PC-3 (cell line): ENCODE results near the gene SDK1.
"Not testable (repeated sequence)": the region's sequence is repeated elsewhere in the genome, so short reads cannot be mapped to it uniquely, and the experiment has no call there.

Experiments used
- EZH2 ChIP-seq: fragments of 300-600 bp; sonication (generic); IDR thresholded peaks from one replicate; pipeline ENCODE4 v1.6.1; 2017; ENCODE audit warnings: antibody characterized with exemption, mild to moderate bottlenecking, low read length; ENCODE audit not compliant: unreplicated experiment
- TF ChIP-seq, protein P1 (sequence below): fragments of 300-600 bp; sonication (generic); conservative IDR thresholded peaks from 2 replicates; pipeline ENCODE4 v1.5.1; 2017; ENCODE audit warnings: antibody characterized with exemption, low read depth, mild to moderate bottlenecking, low read length

DNA sequence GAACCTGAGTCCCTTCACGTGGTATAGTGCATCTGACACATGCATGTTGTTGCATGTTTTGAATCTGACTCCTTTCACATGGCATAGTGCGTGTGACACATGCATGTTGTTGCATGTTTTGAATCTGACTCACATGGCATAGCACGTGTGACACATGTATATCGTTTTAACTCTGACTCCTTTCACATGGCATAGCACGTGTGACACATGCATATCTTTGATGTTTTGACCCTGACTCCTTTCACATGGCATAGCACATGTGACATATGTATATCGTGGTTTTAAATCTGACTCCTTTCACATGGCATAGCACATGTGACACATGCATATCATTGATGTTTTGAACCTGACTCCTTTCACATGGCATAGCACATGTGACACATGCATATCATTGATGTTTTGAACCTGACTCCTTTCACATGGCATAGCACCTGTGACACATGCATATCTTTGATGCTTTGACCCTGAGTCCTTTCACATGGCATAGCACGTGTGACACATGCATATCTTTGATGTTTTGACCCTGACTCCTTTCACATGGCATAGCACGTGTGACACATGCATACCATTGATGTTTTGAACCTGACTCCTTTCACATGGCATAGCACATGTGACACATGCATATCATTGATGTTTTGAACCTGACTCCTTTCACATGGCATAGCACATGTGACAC lies 454.9 kb downstream of the SDK1 start:
- TF ChIP-seq, protein P1, sequence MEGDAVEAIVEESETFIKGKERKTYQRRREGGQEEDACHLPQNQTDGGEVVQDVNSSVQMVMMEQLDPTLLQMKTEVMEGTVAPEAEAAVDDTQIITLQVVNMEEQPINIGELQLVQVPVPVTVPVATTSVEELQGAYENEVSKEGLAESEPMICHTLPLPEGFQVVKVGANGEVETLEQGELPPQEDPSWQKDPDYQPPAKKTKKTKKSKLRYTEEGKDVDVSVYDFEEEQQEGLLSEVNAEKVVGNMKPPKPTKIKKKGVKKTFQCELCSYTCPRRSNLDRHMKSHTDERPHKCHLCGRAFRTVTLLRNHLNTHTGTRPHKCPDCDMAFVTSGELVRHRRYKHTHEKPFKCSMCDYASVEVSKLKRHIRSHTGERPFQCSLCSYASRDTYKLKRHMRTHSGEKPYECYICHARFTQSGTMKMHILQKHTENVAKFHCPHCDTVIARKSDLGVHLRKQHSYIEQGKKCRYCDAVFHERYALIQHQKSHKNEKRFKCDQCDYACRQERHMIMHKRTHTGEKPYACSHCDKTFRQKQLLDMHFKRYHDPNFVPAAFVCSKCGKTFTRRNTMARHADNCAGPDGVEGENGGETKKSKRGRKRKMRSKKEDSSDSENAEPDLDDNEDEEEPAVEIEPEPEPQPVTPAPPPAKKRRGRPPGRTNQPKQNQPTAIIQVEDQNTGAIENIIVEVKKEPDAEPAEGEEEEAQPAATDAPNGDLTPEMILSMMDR = not testable (repeated sequence)
- not testable (repeated sequence) for TF ChIP-seq EZH2
